Measurements from ENCODE around the gene PTPRB. TPM values are rescaled to one million over a fixed set of nuclear protein-coding genes. Genes with fewer than 3 reads are reported as not detected.

PTPRB gene
- polyA plus RNA-seq, 3 donors = not detected

DNA sequence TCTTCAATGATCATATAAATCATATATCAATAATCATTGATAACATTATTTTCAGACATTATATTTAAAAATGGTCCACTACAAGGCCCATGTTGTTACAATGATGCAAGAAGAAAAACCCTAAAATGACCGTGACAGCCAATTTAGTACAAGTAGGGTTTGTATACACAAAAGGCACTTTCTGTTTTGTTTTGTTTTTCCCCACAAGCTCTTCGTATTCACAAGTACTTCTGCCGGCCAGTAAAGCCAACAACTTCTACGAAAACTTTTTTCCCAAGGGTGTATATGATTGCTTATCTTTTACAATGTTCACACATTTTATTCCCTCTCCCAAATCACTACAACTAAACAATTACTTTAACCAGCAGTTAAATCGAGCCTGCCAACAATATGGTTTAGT lies 9.6 kb downstream of the PTPRB start:
- no peaks in the 10 kb centered on the region for H3K79me2 ChIP-seq (ENCODE audit: insufficient read depth, low read length)
- Mint-ChIP-seq H3K4me3 (no peak overlapping the region), H3K9me3 (peaks cover 0 to 5% (median 0%) of the 10 kb centered on the region in 7 donors), H3K4me1 (no peaks in the 10 kb centered on the region), H3K27ac (no peak overlapping the region), H3K36me3 (no peaks in the 10 kb centered on the region), H3K27me3 (ENCODE audit: low read depth in 3 of 3) (peaks cover 0 to 1% (median 0%) of the 10 kb centered on the region in 3 donors)
- intact Hi-C loops (cut with micrococcal nuclease) = no loop called here
- H3K27me3 ChIP-seq (ENCODE audit: control insufficient read depth in 2 of 2, insufficient read depth in 2 of 2, low read length in 2 of 2) = no peaks in the 10 kb centered on the region
- no peak overlapping the region for H3K4me3 ChIP-seq (replicated peaks in 1 of 3; ENCODE audit: low read depth in 2 of 3, low read length in 3 of 3)
- no peaks in the 10 kb centered on the region for H3K4me1 ChIP-seq (ENCODE audit: control insufficient read depth in 1 of 2, insufficient read depth in 2 of 2, low read length in 2 of 2)
- no peak for DNase-seq
- H2AFZ ChIP-seq (ENCODE audit: insufficient read depth, low read depth, low read length, poor library complexity, severe bottlenecking) = no peak overlapping the region
- H3K9me3 ChIP-seq (replicated peaks in 1 of 2; ENCODE audit: control insufficient read depth in 1 of 2, insufficient read depth in 1 of 2, low read length in 2 of 2) = no peaks in the 10 kb centered on the region
- WGBS (ENCODE audit: insufficient coverage) = no CpG with 5 or more reads among the region's 5 CpGs
- no peak for TF ChIP-seq CTCF (IDR thresholded peaks at IDR 0.05)
- H4K20me1 ChIP-seq (ENCODE audit: insufficient read depth, low read length) = no peaks in the 10 kb centered on the region
- H3K36me3 ChIP-seq (replicated peaks in 1 of 2; ENCODE audit: control insufficient read depth in 1 of 2, insufficient read depth in 2 of 2, low read length in 2 of 2) = no peaks in the 10 kb centered on the region
- H3K4me2 ChIP-seq (replicated peaks; ENCODE audit: extremely low read depth, low read length, poor library complexity, severe bottlenecking) = no peak overlapping the region
- no peak overlapping the region for H3K9ac ChIP-seq (ENCODE audit: insufficient read depth, low read length, poor library complexity, severe bottlenecking)
- H3K27ac ChIP-seq (ENCODE audit: low read depth in 1 of 2, low read length in 2 of 2) = no peak overlapping the region

DNA sequence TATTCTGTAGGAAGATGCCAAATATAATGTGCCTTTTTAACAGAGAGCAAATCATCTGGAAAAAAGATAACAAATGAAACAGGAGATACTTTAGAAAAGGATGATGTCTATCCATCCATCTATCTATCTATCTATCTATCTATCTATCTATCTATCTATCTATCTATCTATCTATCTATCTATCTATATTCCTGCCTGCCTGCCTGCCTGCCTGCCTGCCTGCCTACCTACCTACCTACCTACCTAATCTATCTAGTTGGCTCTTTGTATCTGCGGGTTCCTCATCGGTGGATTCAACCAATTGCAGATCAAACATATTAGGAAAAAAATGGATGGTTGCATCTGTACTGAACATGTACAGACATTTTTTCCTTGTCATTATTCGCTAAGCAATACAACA lies 11.0 kb downstream of the PTPRB start:
- no peaks in the 10 kb centered on the region for H3K79me2 ChIP-seq (ENCODE audit: insufficient read depth, low read length)
- no peak overlapping the region for H2AFZ ChIP-seq (ENCODE audit: insufficient read depth, low read depth, low read length, poor library complexity, severe bottlenecking)
- no peak for DNase-seq
- H4K20me1 ChIP-seq (ENCODE audit: insufficient read depth, low read length) = no peaks in the 10 kb centered on the region
- no peaks in the 10 kb centered on the region for H3K27me3 ChIP-seq (ENCODE audit: control insufficient read depth in 2 of 2, insufficient read depth in 2 of 2, low read length in 2 of 2)
- no peaks in the 10 kb centered on the region for H3K36me3 Mint-ChIP-seq
- H3K9me3 Mint-ChIP-seq = peaks cover 0 to 5% (median 0%) of the 10 kb centered on the region in 7 donors
- no peak overlapping the region for H3K4me3 ChIP-seq (replicated peaks in 1 of 3; ENCODE audit: low read depth in 2 of 3, low read length in 3 of 3)
- no CpG with 5 or more reads among the region's 3 CpGs for WGBS (ENCODE audit: insufficient coverage)
- no peaks in the 10 kb centered on the region for H3K4me1 ChIP-seq (ENCODE audit: control insufficient read depth in 1 of 2, insufficient read depth in 2 of 2, low read length in 2 of 2)
- H3K9me3 ChIP-seq (replicated peaks in 1 of 2; ENCODE audit: control insufficient read depth in 1 of 2, insufficient read depth in 1 of 2, low read length in 2 of 2) = no peaks in the 10 kb centered on the region
- no peak for TF ChIP-seq CTCF (IDR thresholded peaks at IDR 0.05)
- no peak overlapping the region for H3K27ac Mint-ChIP-seq
- H3K4me2 ChIP-seq (replicated peaks; ENCODE audit: extremely low read depth, low read length, poor library complexity, severe bottlenecking) = no peak overlapping the region
- no peaks in the 10 kb centered on the region for H3K4me1 Mint-ChIP-seq
- no peak overlapping the region for H3K9ac ChIP-seq (ENCODE audit: insufficient read depth, low read length, poor library complexity, severe bottlenecking)
- intact Hi-C loops (cut with micrococcal nuclease) = no loop called here
- no peak overlapping the region for H3K4me3 Mint-ChIP-seq
- H3K27me3 Mint-ChIP-seq (ENCODE audit: low read depth in 3 of 3) = peaks cover 0 to 1% (median 0%) of the 10 kb centered on the region in 3 donors
- H3K36me3 ChIP-seq (replicated peaks in 1 of 2; ENCODE audit: control insufficient read depth in 1 of 2, insufficient read depth in 2 of 2, low read length in 2 of 2) = no peaks in the 10 kb centered on the region
- no peak overlapping the region for H3K27ac ChIP-seq (ENCODE audit: low read depth in 1 of 2, low read length in 2 of 2)
